ENCODE data around the gene TMEM212.

Gene TMEM212

GRCh38 chr3:171890398-171890797, 47.2 kb downstream of the TMEM212 start:
- Histone ChIP-seq H3K4me3 (ENCODE audit: severe bottlenecking) (no peak overlapping the region), H3K4me1 (ENCODE audit: insufficient read depth, poor library complexity, severe bottlenecking) (peaks cover 5% of the 10 kb centered on the region), H3K36me3 (ENCODE audit: low read depth) (no peaks in the 10 kb centered on the region), H3K27me3 (ENCODE audit: insufficient read depth, poor library complexity, severe bottlenecking) (no peaks in the 10 kb centered on the region), H3K9me3 (ENCODE audit: severe bottlenecking) (no peaks in the 10 kb centered on the region), H3K27ac (ENCODE audit: poor library complexity, severe bottlenecking) (no peak overlapping the region)
- DNase-seq (ENCODE audit: low spot score): no peak
- no peak for ATAC-seq (ENCODE audit: low read depth)
- TF ChIP-seq CTCF (IDR thresholded peaks at IDR 0.05; ENCODE audit: poor library complexity, severe bottlenecking): no peak

- DNase-seq (ENCODE audit: low spot score) (no peak), ATAC-seq (ENCODE audit: low read depth) (no peak)
- H3K4me1 ChIP-seq (ENCODE audit: insufficient read depth, poor library complexity, severe bottlenecking): peaks cover 5% of the 10 kb centered on the region
- H3K27me3 ChIP-seq (ENCODE audit: insufficient read depth, poor library complexity, severe bottlenecking): no peaks in the 10 kb centered on the region
- H3K27ac ChIP-seq (ENCODE audit: poor library complexity, severe bottlenecking): no peak overlapping the region
- no peak for TF ChIP-seq CTCF (IDR thresholded peaks at IDR 0.05; ENCODE audit: poor library complexity, severe bottlenecking)
- no peaks in the 10 kb centered on the region for H3K9me3 ChIP-seq (ENCODE audit: severe bottlenecking)
- no peaks in the 10 kb centered on the region for H3K36me3 ChIP-seq (ENCODE audit: low read depth)
- H3K4me3 ChIP-seq (ENCODE audit: severe bottlenecking): no peak overlapping the region
Measured at GRCh38 chr3:171892457-171892856, 49.3 kb downstream of the TMEM212 start.

- DNase-seq (ENCODE audit: low spot score) (no peak), ATAC-seq (ENCODE audit: low read depth) (no peak)
- H3K27ac ChIP-seq (ENCODE audit: poor library complexity, severe bottlenecking): no peak overlapping the region
- no peak for TF ChIP-seq CTCF (IDR thresholded peaks at IDR 0.05; ENCODE audit: poor library complexity, severe bottlenecking)
- H3K36me3 ChIP-seq (ENCODE audit: low read depth): no peaks in the 10 kb centered on the region
- no peaks in the 10 kb centered on the region for H3K27me3 ChIP-seq (ENCODE audit: insufficient read depth, poor library complexity, severe bottlenecking)
- H3K4me1 ChIP-seq (ENCODE audit: insufficient read depth, poor library complexity, severe bottlenecking): no peaks in the 10 kb centered on the region
- H3K4me3 ChIP-seq (ENCODE audit: severe bottlenecking): no peak overlapping the region
- no peaks in the 10 kb centered on the region for H3K9me3 ChIP-seq (ENCODE audit: severe bottlenecking)
Measured at GRCh38 chr3:171895291-171895690, 52.1 kb downstream of the TMEM212 start.

- no peaks in the 10 kb centered on the region for H3K36me3 ChIP-seq (ENCODE audit: low read depth)
- ATAC-seq (ENCODE audit: low read depth): no peak
- no peaks in the 10 kb centered on the region for H3K9me3 ChIP-seq (ENCODE audit: severe bottlenecking)
- DNase-seq (ENCODE audit: low spot score): no peak
- H3K4me1 ChIP-seq (ENCODE audit: insufficient read depth, poor library complexity, severe bottlenecking): no peaks in the 10 kb centered on the region
- no peak for TF ChIP-seq CTCF (IDR thresholded peaks at IDR 0.05; ENCODE audit: poor library complexity, severe bottlenecking)
- H3K27me3 ChIP-seq (ENCODE audit: insufficient read depth, poor library complexity, severe bottlenecking): no peaks in the 10 kb centered on the region
- H3K4me3 ChIP-seq (ENCODE audit: severe bottlenecking): no peak overlapping the region
- no peak overlapping the region for H3K27ac ChIP-seq (ENCODE audit: poor library complexity, severe bottlenecking)
Measured at GRCh38 chr3:171895900-171896299, 52.8 kb downstream of the TMEM212 start.

GRCh38 chr3:171896316-171896715, 53.2 kb downstream of the TMEM212 start:
- Histone ChIP-seq H3K36me3 (ENCODE audit: low read depth) (no peaks in the 10 kb centered on the region), H3K4me3 (ENCODE audit: severe bottlenecking) (no peak overlapping the region), H3K4me1 (ENCODE audit: insufficient read depth, poor library complexity, severe bottlenecking) (no peaks in the 10 kb centered on the region), H3K27me3 (ENCODE audit: insufficient read depth, poor library complexity, severe bottlenecking) (no peaks in the 10 kb centered on the region), H3K9me3 (ENCODE audit: severe bottlenecking) (no peaks in the 10 kb centered on the region), H3K27ac (ENCODE audit: poor library complexity, severe bottlenecking) (no peak overlapping the region)
- DNase-seq (ENCODE audit: low spot score) (no peak), ATAC-seq (ENCODE audit: low read depth) (no peak)
- TF ChIP-seq CTCF (IDR thresholded peaks at IDR 0.05; ENCODE audit: poor library complexity, severe bottlenecking): no peak

Measured in RWPE2 (cell line).